Left cardiac atrium (tissue), 4 donors: ENCODE results near the gene LRRC59. TPM values are rescaled to one million over a fixed set of nuclear protein-coding genes. Genes with fewer than 3 reads are reported as not detected.

Experiments used
- ATAC-seq, 2 donors: fragments of 200-7000 bp; cut with Tn5 transposase; one replicate each; pipeline ENCODE4 v1.9.1; 2020; ENCODE audit warnings: mild to moderate bottlenecking in 2 of 2, moderate library complexity in 2 of 2
- DNase-seq: peaks from one replicate; pipeline ENCODE4 v3.0.0-alpha.2; 2020
- intact Hi-C, 2 donors: fragments of 100-400 bp; cut with DNase I; formaldehyde crosslinking; loops; one replicate each; pipeline versions ENCODE4 v1.14.1 to v1.15.1; 2022 to 2023
- total RNA-seq, 2 donors: library from RNA; stranded (reverse); fragmentation: NEBNext Ultra II Directional; extraction: Animal tissue kit (Norgen Biotek cat#: 25700); gene quantifications; one replicate each; pipeline ENCODE4 v1.2.1, GENCODE V29; 2021
- donor health status: DM: no; HTN: yes; CAD: no.
- donor health status: DM: no; HTN: yes; CAD: no; lungs with severe emphysema.
- donor health status: DM: yes; HTN: yes; CAD: no.
- donor health status: Dilated cardiomyopathy.

The LRRC59 gene
- total RNA-seq, 2 donors from 2014 or later = 35.3 to 70.5 TPM

GRCh38 chr17:50394711-50395110 lies 2.6 kb downstream of the LRRC59 start:
- intact Hi-C loops = no loop called here
- ATAC-seq = no peak

GRCh38 chr17:50393700-50394099 lies 3.6 kb downstream of the LRRC59 start:
- intact Hi-C loops = no loop called here
- ATAC-seq (no peak), DNase-seq (no peak)

More at GRCh38 chr17:50394711-50395110, 2.6 kb downstream of the LRRC59 start:
- no peak for DNase-seq

GRCh38 chr17:50392621-50393020 lies 4.7 kb downstream of the LRRC59 start:
- no peak for DNase-seq
- intact Hi-C loops = no loop called here
- ATAC-seq = no peak

GRCh38 chr17:50389534-50389933 lies 7.8 kb downstream of the LRRC59 start:
- ATAC-seq (no peak), DNase-seq (no peak)
- intact Hi-C loops = no loop called here

- ATAC-seq (no peak), DNase-seq (no peak)
- intact Hi-C loops = no loop called here
Observed at GRCh38 chr17:50388728-50389127, 8.6 kb downstream of the LRRC59 start.

GRCh38 chr17:50386510-50386909 lies 10.8 kb downstream of the LRRC59 start:
- ATAC-seq = peak in 1 of 2 donors; percentile 59
- intact Hi-C loops = no loop called here
- no peak for DNase-seq

- DNase-seq = no peak
Observed at GRCh38 chr17:50382931-50383330, 14.4 kb downstream of the LRRC59 start.

GRCh38 chr17:50381920-50382319 lies 15.4 kb downstream of the LRRC59 start:
- no peak for ATAC-seq
- DNase-seq = no peak
- intact Hi-C loops = no loop called here

More at GRCh38 chr17:50382931-50383330, 14.4 kb downstream of the LRRC59 start:
- no peak for ATAC-seq
- intact Hi-C loops = no loop called here

GRCh38 chr17:50381260-50381815 lies 16.0 kb downstream of the LRRC59 start:
- no peak for DNase-seq
- ATAC-seq = no peak
- intact Hi-C loops = no loop called here

- intact Hi-C loops = no loop called here
- DNase-seq = no peak
Observed at GRCh38 chr17:50380369-50381259, 16.7 kb downstream of the LRRC59 start.

GRCh38 chr17:50379351-50380132 lies 17.8 kb downstream of the LRRC59 start:
- ATAC-seq (no peak), DNase-seq (no peak)
- intact Hi-C loops = no loop called here

More at GRCh38 chr17:50380369-50381259, 16.7 kb downstream of the LRRC59 start:
- peak in 1 of 2 donors; percentile 21 for ATAC-seq

GRCh38 chr17:50375858-50376538 lies 21.3 kb downstream of the LRRC59 start:
- DNase-seq (no peak), ATAC-seq (no peak)
- intact Hi-C loops = no loop called here

- ATAC-seq = no peak
- DNase-seq = no peak
- intact Hi-C loops = no loop called here
Observed at GRCh38 chr17:50373705-50374104, 23.6 kb downstream of the LRRC59 start.

- peak; percentile 95 to 96 for ATAC-seq
Observed at GRCh38 chr17:50372758-50373556, 24.4 kb downstream of the LRRC59 start, which contains the start of the genes EME1 and MRPL27. TSS of gene EME1 (plus strand) at chr17:50373229. CDS start at chr17:50375209, 1,980 bp downstream. TSS of gene MRPL27 (minus strand) at chr17:50373184. CDS start at chr17:50373170, 14 bp downstream.

GRCh38 chr17:50372222-50372757 lies 25.0 kb downstream of the LRRC59 start:
- ATAC-seq = peak in 1 of 2 donors; percentile 9
- DNase-seq = no peak
- intact Hi-C loops = no loop called here

More at GRCh38 chr17:50372758-50373556, 24.4 kb downstream of the LRRC59 start, which contains the start of the genes EME1 and MRPL27:
- DNase-seq = peak; percentile 90
- intact Hi-C loops = no loop called here

- intact Hi-C loops = no loop called here
- ATAC-seq = no peak
- DNase-seq = no peak
Observed at GRCh38 chr17:50371526-50371925, 25.8 kb downstream of the LRRC59 start.

- intact Hi-C loops = no loop called here
- ATAC-seq (no peak), DNase-seq (no peak)
Observed at GRCh38 chr17:50370052-50370451, 27.3 kb downstream of the LRRC59 start.

GRCh38 chr17:50367401-50367800 lies 29.9 kb downstream of the LRRC59 start:
- ATAC-seq = no peak
- DNase-seq = no peak
- intact Hi-C loops = no loop called here
